ENCODE results near the gene CCDC167. TPM values are rescaled to one million over a fixed set of nuclear protein-coding genes. Genes with fewer than 3 reads are reported as not detected.
A peak's percentile ranks its signal among the peaks of the same experiment; 100 is the strongest.

CCDC167 gene
- total RNA-seq, 1 experiment from 2014 or later, result 31.9 TPM

GRCh38 chr6:37493661-37493995, 6.1 kb downstream of the CCDC167 start:
- no peak for DNase-seq
- no peak overlapping the region for H2BK15ac ChIP-seq (ENCODE audit: low read depth, low read length)
- no peak overlapping the region for H4K91ac ChIP-seq (ENCODE audit: insufficient read length, low read depth, low read length)
- no peak overlapping the region for H2BK5ac ChIP-seq (ENCODE audit: insufficient read length, low read length)
- no peak overlapping the region for H3T11ph ChIP-seq (ENCODE audit: low read length)
- peaks cover 2% of the 10 kb centered on the region for H4K20me1 ChIP-seq (ENCODE audit: control insufficient read depth, insufficient read depth, insufficient read length)
- H2AK5ac ChIP-seq (ENCODE audit: insufficient read length, low read length), result no peak overlapping the region
- no peak overlapping the region for H3K18ac ChIP-seq (ENCODE audit: insufficient read length, low read depth, low read length)
- H2AFZ ChIP-seq (ENCODE audit: low read length), result no peak overlapping the region
- TF ChIP-seq, protein P1, sequence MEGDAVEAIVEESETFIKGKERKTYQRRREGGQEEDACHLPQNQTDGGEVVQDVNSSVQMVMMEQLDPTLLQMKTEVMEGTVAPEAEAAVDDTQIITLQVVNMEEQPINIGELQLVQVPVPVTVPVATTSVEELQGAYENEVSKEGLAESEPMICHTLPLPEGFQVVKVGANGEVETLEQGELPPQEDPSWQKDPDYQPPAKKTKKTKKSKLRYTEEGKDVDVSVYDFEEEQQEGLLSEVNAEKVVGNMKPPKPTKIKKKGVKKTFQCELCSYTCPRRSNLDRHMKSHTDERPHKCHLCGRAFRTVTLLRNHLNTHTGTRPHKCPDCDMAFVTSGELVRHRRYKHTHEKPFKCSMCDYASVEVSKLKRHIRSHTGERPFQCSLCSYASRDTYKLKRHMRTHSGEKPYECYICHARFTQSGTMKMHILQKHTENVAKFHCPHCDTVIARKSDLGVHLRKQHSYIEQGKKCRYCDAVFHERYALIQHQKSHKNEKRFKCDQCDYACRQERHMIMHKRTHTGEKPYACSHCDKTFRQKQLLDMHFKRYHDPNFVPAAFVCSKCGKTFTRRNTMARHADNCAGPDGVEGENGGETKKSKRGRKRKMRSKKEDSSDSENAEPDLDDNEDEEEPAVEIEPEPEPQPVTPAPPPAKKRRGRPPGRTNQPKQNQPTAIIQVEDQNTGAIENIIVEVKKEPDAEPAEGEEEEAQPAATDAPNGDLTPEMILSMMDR (conservative IDR thresholded peaks at IDR 0.05), result no peak
- no peaks in the 10 kb centered on the region for H3K9me3 ChIP-seq (ENCODE audit: control insufficient read depth, low read depth, low read length)
- no peak overlapping the region for H4K8ac ChIP-seq (replicated peaks; ENCODE audit: insufficient read length, low read depth, low read length)
- peaks cover 5% of the 10 kb centered on the region; the same call in 1 of the 2 replicates for H3K4me1 ChIP-seq (ENCODE audit: insufficient read depth, low read length)
- H3K9ac ChIP-seq (ENCODE audit: extremely low read depth, insufficient read length, low read length), result no peak overlapping the region
- H3K27ac ChIP-seq (ENCODE audit: insufficient read length, low read depth, low read length), result no peak overlapping the region
- no peaks in the 10 kb centered on the region for H3K79me1 ChIP-seq (ENCODE audit: insufficient read depth, low read depth, low read length, poor library complexity, severe bottlenecking)
- no peak overlapping the region for H3K4ac ChIP-seq (ENCODE audit: low read depth, low read length)
- H3K56ac ChIP-seq (ENCODE audit: insufficient read length, low read depth, low read length), result no peak overlapping the region
- Mint-ChIP-seq H3K36me3 (ENCODE audit: insufficient read depth in 1 of 3, low read depth in 3 of 3) (no peaks in the 10 kb centered on the region; a peak in 2 of 7 replicates), H3K27ac (peak overlapping the region in 1 of 3 experiments; percentile 50; a peak in 1 of 7 replicates), H3K27me3 (ENCODE audit: low read depth) (peaks cover 1% of the 10 kb centered on the region), H3K4me1 (peaks cover 45 to 62% of the 10 kb centered on the region in 2 experiments), H3K9me3 (no peaks in the 10 kb centered on the region), H3K4me3 (no peak overlapping the region; a peak in 1 of 5 replicates)
- no peak overlapping the region for H3K4me2 ChIP-seq (ENCODE audit: insufficient read depth, insufficient read length, low read length)
- H3K23me2 ChIP-seq (ENCODE audit: insufficient read length, low read depth, low read length, poor library complexity, severe bottlenecking), result no peaks in the 10 kb centered on the region
- H3K23ac ChIP-seq (ENCODE audit: insufficient read length, low read depth, low read length), result no peak overlapping the region
- H4K5ac ChIP-seq (ENCODE audit: insufficient read length, low read depth, low read length), result no peak overlapping the region
- H2BK12ac ChIP-seq (ENCODE audit: insufficient read length, low read depth, low read length), result no peak overlapping the region
- no peaks in the 10 kb centered on the region for H3K79me2 ChIP-seq (ENCODE audit: insufficient read depth, low read length)
- no peaks in the 10 kb centered on the region for H3K27me3 ChIP-seq (ENCODE audit: insufficient read depth, low read length)
- no peak overlapping the region for H2BK120ac ChIP-seq (ENCODE audit: low read depth, low read length, poor library complexity, severe bottlenecking)
- WGBS (ENCODE audit: extremely low coverage, insufficient read length, low lambda C conversion rate), result no CpG with 5 or more reads among the region's 9 CpGs
- no peak overlapping the region for H2BK20ac ChIP-seq (ENCODE audit: low read depth, low read length, poor library complexity, severe bottlenecking)
- no peak overlapping the region for H3K14ac ChIP-seq (ENCODE audit: insufficient read depth, low read length)
